ENCODE results near the gene ZSWIM8.

- TF ChIP-seq, protein P1, sequence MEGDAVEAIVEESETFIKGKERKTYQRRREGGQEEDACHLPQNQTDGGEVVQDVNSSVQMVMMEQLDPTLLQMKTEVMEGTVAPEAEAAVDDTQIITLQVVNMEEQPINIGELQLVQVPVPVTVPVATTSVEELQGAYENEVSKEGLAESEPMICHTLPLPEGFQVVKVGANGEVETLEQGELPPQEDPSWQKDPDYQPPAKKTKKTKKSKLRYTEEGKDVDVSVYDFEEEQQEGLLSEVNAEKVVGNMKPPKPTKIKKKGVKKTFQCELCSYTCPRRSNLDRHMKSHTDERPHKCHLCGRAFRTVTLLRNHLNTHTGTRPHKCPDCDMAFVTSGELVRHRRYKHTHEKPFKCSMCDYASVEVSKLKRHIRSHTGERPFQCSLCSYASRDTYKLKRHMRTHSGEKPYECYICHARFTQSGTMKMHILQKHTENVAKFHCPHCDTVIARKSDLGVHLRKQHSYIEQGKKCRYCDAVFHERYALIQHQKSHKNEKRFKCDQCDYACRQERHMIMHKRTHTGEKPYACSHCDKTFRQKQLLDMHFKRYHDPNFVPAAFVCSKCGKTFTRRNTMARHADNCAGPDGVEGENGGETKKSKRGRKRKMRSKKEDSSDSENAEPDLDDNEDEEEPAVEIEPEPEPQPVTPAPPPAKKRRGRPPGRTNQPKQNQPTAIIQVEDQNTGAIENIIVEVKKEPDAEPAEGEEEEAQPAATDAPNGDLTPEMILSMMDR (IDR thresholded peaks at IDR 0.05; ENCODE audit: low read length) = no peak
- no peak for TF ChIP-seq EZH2 (optimal IDR thresholded peaks at IDR 0.05; ENCODE audit: low read depth, low read length)
Measured at GRCh38 chr10:73742454-73742734, 43.0 kb upstream of the ZSWIM8 start.

Measured in MM.1S (cell line).